ENCODE data around the gene POLR3E.
"Not testable (repeated sequence)": the region's sequence is repeated elsewhere in the genome, so short reads cannot be mapped to it uniquely, and the experiment has no call there.

Gene POLR3E

GRCh38 chr16:22335668-22336246, 38.5 kb downstream of the POLR3E start:
- no peak for DNase-seq (ENCODE audit: low read depth)

GRCh38 chr16:22336581-22336980, 39.4 kb downstream of the POLR3E start:
- no peak for DNase-seq (ENCODE audit: low read depth)

- DNase-seq (ENCODE audit: low read depth): no peak
Observed at GRCh38 chr16:22337045-22337444, 39.8 kb downstream of the POLR3E start.

DNA sequence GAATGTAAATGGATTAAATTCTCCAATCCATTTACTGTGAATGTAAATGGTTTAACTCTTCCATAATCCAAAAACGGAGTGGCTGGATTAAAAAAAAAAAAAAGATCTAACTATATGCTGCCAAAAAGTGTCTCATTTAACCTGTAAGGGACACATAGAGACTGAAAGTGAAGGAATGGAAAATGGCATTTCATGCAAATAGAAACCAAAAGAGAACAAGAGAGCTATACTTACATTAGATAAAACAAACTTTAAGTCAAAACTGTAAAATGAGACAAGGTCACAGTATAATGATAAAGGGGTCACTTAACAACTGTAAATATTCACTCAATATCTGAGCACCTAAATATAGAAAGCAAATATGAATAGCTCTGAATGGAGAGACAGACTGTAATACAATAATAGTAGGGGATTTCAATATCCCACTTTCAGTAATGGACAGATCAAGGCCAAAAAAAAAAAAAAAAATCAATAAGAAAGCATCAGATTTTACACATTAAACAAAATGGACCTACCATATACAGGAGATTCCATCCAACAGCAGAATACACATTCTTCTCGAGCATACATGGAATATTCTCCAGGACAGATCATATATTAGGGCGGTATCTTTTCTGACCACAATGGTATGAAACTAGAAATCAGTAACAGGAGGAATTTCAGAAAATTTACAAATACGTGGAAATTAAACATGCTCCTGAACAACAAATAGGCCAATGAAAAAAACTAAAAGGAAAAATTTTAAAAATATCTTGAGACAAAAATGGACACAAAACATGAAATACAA, 40.8 kb downstream of the POLR3E start:
- no peak for DNase-seq (ENCODE audit: low read depth)

- DNase-seq (ENCODE audit: low read depth): no peak
Observed at GRCh38 chr16:22340945-22341344, 43.7 kb downstream of the POLR3E start.

- no peak for DNase-seq (ENCODE audit: low read depth)
Observed at GRCh38 chr16:22342082-22342481, 44.9 kb downstream of the POLR3E start.

GRCh38 chr16:22346483-22346882, 49.3 kb downstream of the POLR3E start:
- DNase-seq (ENCODE audit: low read depth): no peak

- DNase-seq (ENCODE audit: low read depth): no peak
Observed at GRCh38 chr16:22347100-22347820, 50.1 kb downstream of the POLR3E start.

DNA sequence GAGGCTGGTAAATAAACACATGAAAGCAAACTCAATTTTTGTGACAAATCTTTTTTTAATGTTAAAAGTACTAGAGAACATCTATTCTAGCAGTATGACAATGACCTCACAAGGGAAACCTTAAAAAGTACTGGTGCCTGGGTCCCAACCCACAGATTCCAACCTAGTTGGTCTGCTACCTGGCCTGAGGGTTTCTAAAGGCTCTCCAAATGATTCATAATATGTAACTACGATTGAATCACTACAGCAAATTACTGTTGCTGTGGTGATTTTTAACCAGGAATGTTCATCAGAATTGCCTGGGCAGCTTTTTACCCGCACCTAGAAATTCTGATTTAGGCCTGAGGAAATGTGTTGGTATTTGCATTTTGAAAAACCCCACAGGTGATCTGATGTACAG, 51.1 kb downstream of the POLR3E start:
- peak; percentile 34 for DNase-seq (ENCODE audit: low read depth)

DNA sequence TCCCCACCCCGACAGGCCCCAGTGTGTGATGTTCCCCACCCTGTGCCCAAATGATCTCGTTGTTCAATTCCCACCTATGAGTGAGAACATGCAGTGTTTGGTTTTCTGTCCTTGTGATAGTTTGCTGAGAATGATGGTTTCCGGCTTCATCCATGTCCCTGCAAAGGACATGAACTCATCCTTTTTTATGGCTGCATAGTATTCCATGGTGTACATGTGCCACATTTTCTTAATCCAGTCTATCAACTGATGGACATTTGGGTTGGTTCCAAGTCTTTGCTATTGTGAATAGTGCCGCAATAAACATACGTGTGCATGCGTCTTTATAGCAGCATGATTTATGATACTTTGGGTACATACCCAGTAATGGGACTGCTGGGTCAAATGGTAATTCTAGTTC, 53.8 kb downstream of the POLR3E start:
- not testable (repeated sequence) for DNase-seq (ENCODE audit: low read depth)

DNA sequence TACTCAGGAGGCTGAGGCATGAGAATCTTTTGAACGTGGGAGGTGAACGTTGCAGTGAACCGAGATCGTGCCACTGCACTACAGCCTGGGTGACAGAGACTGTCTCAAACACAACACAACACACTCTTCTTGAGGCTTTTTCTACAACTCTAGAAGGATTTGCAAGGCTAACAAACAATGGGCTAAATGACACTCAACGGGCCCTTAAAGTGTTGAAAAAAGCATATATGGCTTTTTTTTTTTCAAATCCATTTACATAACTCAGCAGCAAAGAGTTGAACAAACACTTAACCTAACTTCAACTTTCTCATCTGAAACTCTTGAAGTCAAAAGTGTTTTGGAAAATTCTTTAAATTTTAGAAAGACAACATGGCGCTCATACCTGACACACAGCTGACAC, 54.9 kb downstream of the POLR3E start:
- no peak for DNase-seq (ENCODE audit: low read depth)

GRCh38 chr16:22352723-22353122, 55.5 kb downstream of the POLR3E start:
- DNase-seq (ENCODE audit: low read depth): no peak

DNA sequence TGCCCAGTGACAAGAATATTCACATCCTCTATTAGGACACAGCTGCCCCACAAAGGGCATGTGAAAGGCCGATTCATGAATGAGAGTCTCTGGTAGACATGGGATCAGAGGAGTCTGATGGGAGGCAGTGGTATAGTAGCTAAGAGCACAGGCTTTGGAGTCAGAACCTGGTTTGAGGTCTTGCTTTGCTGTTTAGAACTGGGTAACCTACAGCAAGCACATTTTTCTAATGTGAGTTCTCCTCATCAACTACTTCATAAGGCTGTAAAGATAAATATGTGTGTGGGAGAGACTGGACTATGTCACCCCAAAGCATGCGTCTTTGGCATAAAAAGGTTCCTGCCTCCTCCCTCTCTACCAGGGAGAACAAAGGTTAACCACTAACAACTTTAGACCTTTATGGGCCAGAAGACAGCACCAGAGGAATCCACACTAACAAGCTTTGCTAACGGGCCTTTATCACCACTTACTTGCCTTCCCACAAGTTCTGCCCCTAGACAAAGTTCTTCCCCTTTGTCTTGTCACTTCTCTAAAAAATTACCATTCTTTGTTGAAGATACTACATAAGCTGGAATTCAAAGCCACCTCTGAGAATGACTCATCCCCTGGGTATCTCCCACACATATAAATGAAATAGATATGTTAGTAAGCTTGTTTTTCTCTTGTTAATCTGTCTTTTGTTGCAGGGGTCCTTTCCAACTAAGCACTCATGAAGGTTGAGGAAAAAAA, 56.1 kb downstream of the POLR3E start:
- peak; percentile 95 for DNase-seq (ENCODE audit: low read depth)

DNA sequence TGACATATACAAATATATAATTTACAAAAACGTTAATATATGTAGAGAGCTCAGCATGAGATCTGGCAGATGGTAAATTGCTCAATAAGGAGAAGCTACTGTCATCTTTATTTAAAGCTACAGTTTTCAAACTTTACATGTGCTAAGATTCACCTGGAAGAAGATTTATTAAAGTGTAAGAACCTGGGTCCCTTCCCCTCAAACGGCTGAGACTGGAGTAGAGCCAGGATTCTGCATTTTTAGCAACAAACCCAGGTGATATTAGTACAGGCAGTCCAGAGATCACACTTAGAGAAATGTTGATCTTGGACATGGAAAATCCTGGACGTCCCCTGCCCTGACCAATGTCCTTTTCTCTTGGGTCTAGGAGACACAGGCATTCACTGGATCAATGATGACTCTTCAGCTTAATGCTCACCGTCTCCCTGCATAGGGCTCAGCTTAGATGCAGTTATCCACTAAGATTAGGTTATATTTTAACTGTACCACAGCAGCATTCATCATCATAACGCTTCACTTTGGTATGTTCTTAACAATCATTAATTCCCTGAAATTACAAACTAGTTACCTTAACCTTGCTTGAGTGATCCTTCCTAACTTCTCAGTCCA, 56.8 kb downstream of the POLR3E start:
- DNase-seq (ENCODE audit: low read depth): no peak

- peak; percentile 35 for DNase-seq (ENCODE audit: low read depth)
Observed at GRCh38 chr16:22355487-22355908, 58.3 kb downstream of the POLR3E start.

DNA sequence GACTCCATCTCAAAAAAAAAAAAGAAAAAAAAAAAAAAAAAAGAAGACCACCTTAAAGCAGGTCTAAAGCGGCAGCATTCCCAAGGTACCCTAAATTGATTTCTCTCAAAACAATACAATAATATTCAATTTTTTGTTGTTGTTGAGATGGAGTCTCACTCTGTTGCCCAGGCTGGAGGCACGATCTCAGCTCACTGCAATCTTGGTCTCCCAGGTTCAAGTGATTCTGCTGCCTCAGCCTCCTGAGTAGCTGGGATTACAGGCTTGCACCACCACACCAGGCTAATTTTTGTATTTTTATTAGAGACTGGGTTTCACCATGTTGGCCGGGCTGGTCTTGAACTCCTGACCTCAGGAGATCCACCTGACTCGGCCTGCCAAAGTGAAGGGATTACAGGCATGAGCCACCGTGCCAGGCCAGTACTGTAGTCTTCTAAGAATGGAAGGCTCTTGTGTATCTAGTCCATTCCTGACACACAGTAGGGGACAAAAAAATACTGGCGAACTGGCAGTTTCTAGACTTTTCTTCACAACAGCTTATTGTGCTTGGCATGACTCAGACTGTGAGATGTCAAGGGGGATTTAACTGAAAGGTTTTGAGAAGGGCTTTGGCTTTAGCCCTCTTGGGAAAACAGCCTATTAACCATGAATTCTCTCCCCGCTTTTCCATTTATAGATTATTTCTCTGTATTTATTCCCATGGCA, 59.9 kb downstream of the POLR3E start:
- peak; percentile 27 for DNase-seq (ENCODE audit: low read depth)

GRCh38 chr16:22357635-22357971, 60.4 kb downstream of the POLR3E start:
- DNase-seq (ENCODE audit: low read depth): no peak

- peak; percentile 17 for DNase-seq (ENCODE audit: low read depth)
Observed at GRCh38 chr16:22358000-22358399, 60.8 kb downstream of the POLR3E start.

DNA sequence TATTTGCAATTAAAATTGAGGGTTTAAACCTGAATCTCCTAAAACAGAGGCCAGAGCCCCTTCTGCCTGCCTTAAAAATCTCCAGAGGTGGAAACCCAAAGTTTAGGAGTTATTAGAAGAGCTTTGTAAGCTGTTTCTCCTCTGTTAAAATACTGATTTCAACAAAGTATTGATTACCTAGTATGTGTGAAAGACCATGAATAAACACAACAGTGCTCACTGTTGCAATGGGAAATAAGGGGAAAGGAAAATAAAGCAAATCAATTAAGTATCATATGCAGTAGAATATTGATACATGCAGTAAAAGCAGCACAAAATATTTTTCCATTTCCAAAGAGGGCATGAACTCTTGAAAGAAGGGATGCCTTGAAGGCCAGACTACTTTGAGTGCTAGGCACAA, 62.5 kb downstream of the POLR3E start:
- DNase-seq (ENCODE audit: low read depth): no peak

- peak; percentile 42 for DNase-seq (ENCODE audit: low read depth)
Observed at GRCh38 chr16:22360963-22361659, 63.9 kb downstream of the POLR3E start.

- DNase-seq (ENCODE audit: low read depth): no peak
Observed at GRCh38 chr16:22364241-22364640, 67.0 kb downstream of the POLR3E start.
